Rectal smooth muscle tissue (tissue), 1 donor: ENCODE data around the gene ZNF160.
A peak's percentile ranks its signal among the peaks of the same experiment; 100 is the strongest.
"Not testable (repeated sequence)": the region's sequence is repeated elsewhere in the genome, so short reads cannot be mapped to it uniquely, and the experiment has no call there.

Experiments
- H3K27ac ChIP-seq: one replicate; pipeline ENCODE4 v1.7.0; 2013; ENCODE audit warnings: low read depth, low read length, inconsistent platforms
- H3K27me3 ChIP-seq: one replicate; pipeline ENCODE4 v1.7.0; 2013; ENCODE audit warnings: low read length; ENCODE audit not compliant: control insufficient read depth, insufficient read depth
- H3K36me3 ChIP-seq: one replicate; pipeline ENCODE4 v1.7.0; 2013; ENCODE audit warnings: low read length; ENCODE audit not compliant: control insufficient read depth, insufficient read depth
- H3K4me1 ChIP-seq: one replicate; pipeline ENCODE4 v1.7.0; 2013; ENCODE audit warnings: low read length; ENCODE audit not compliant: control insufficient read depth, insufficient read depth
- H3K4me3 ChIP-seq: one replicate; pipeline ENCODE4 v1.7.0; 2013; ENCODE audit warnings: low read length
- H3K9ac ChIP-seq: one replicate; pipeline ENCODE4 v1.7.0; 2013; ENCODE audit warnings: low read length

Gene ZNF160

GRCh38 chr19:53109527-53109926, 6.3 kb upstream of the ZNF160 start:
- Histone ChIP-seq H3K4me1 (no peaks in the 10 kb centered on the region), H3K9ac (no peak overlapping the region), H3K27me3 (no peaks in the 10 kb centered on the region), H3K4me3 (no peak overlapping the region), H3K27ac (no peak overlapping the region), H3K36me3 (peaks cover 20% of the 10 kb centered on the region)

- Histone ChIP-seq H3K27me3 (no peaks in the 10 kb centered on the region), H3K9ac (peak overlapping the region; percentile 88), H3K4me3 (peak overlapping the region; percentile 99), H3K27ac (peak overlapping the region; percentile 90), H3K4me1 (peaks cover 8% of the 10 kb centered on the region), H3K36me3 (no peaks in the 10 kb centered on the region)
These were observed 427 bp downstream of the ZNF160 start for GRCh38 chr19:53102756-53103233.

GRCh38 chr19:53102206-53102755, 941 bp downstream of the ZNF160 start:
- peak overlapping the region; percentile 99 for H3K4me3 ChIP-seq
- peak overlapping the region; percentile 90 for H3K27ac ChIP-seq
- no peaks in the 10 kb centered on the region for H3K27me3 ChIP-seq
- peaks cover 8% of the 10 kb centered on the region for H3K4me1 ChIP-seq
- H3K9ac ChIP-seq = peak overlapping the region; percentile 88
- no peaks in the 10 kb centered on the region for H3K36me3 ChIP-seq

- H3K4me3 ChIP-seq = no peak overlapping the region
- no peaks in the 10 kb centered on the region for H3K36me3 ChIP-seq
- H3K9ac ChIP-seq = no peak overlapping the region
- H3K4me1 ChIP-seq = peaks cover 8% of the 10 kb centered on the region
- H3K27me3 ChIP-seq = no peaks in the 10 kb centered on the region
- no peak overlapping the region for H3K27ac ChIP-seq
These were observed 1.7 kb downstream of the ZNF160 start for GRCh38 chr19:53101518-53101917.

DNA sequence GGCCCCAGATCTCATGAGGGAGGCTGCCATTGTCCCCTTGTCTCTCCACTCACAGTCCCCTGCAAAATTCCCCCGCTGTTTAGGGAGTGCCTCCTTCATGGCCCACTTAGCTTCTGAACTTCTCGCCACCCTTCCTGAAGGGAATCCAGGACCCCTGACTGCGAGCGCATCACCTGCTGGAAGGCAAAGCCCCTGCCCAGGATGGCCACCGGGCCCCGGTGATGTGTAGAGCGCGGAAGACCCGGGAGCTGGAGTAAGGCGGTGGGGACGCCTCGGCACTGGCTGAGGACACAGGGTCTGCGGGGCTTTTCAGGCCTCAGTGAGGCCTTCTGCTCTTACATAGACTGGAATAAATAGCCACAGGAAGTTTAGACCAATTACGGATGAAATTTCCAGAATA, 4.7 kb downstream of the ZNF160 start:
- H3K4me1 ChIP-seq, H3K27me3 ChIP-seq, H3K36me3 ChIP-seq, H3K27ac ChIP-seq, H3K4me3 ChIP-seq, H3K9ac ChIP-seq: not testable (repeated sequence)

GRCh38 chr19:53096982-53097690, 6.1 kb downstream of the ZNF160 start:
- H3K4me3 ChIP-seq, H3K27me3 ChIP-seq, H3K36me3 ChIP-seq, H3K4me1 ChIP-seq, H3K27ac ChIP-seq, H3K9ac ChIP-seq: not testable (repeated sequence)

GRCh38 chr19:53096579-53096978, 6.6 kb downstream of the ZNF160 start:
- not testable (repeated sequence) for H3K27me3 ChIP-seq, H3K36me3 ChIP-seq, H3K4me3 ChIP-seq, H3K27ac ChIP-seq, H3K9ac ChIP-seq, H3K4me1 ChIP-seq

GRCh38 chr19:53094754-53095575, 8.3 kb downstream of the ZNF160 start:
- Histone ChIP-seq H3K36me3 (peaks cover 5% of the 10 kb centered on the region), H3K4me1 (no peaks in the 10 kb centered on the region), H3K27ac (no peak overlapping the region), H3K27me3 (no peaks in the 10 kb centered on the region), H3K9ac (no peak overlapping the region), H3K4me3 (no peak overlapping the region)

DNA sequence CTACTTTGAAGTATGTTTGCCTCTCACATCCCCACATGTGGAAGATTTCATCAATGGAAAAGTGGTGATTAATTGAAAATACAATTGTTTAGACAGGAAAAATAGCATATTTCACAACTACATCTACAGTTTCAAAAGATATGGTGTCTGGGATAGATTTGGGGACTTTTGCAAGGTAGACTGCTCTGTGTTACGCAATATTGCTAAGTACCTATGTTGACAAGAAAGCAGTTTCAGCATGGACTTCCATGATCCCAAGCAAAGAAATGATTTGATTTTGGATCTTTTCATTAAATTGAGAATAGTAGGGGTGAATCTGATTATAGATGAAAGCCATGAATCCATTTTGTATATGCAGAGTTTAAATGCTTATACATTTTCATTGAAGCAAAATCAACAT, 10.5 kb downstream of the ZNF160 start:
- no peak overlapping the region for H3K9ac ChIP-seq
- H3K4me3 ChIP-seq = no peak overlapping the region
- H3K4me1 ChIP-seq = no peaks in the 10 kb centered on the region
- H3K36me3 ChIP-seq = peaks cover 9% of the 10 kb centered on the region
- no peaks in the 10 kb centered on the region for H3K27me3 ChIP-seq
- H3K27ac ChIP-seq = no peak overlapping the region

DNA sequence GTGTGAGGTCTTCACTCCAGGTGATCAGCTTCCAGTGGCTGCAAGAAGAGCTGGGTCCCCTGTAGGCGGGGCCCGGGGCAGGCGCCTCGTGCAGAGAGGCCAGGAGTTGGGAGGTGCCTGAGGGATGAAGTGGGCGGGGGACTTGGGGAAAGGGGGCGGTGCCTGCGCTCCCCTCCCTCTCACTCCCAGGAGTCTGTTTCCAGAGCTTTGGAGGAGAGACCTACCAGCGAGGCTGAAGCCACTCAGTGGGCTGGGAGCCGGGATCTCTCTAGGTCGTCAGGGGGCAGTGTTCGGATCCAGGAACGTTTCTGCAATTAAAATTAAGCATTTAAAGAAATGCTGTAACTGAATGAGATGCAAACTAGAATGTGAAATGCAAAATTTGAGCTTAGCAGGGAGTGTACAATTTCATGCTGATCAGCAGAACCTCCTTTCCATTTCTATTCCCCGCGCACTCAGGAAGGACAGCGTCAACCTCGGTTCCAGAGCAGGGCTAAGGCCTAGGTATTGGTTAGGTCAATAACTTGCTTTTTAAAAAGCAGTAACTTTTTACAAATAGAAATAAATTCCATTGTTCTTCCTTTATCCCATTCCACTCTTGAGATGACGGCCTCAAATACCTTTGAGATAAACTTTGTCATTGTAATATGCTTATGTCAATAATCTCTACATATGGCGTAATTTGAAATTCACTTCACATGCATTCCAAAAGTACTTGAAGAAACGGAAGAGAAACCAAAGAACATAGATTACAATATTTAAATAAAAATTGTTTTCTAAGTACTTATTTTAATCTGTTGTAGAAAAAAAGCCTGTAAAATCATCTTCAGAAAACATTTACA, 11.6 kb downstream of the ZNF160 start:
- Histone ChIP-seq H3K4me1 (no peaks in the 10 kb centered on the region), H3K27me3 (no peaks in the 10 kb centered on the region), H3K36me3 (peaks cover 9% of the 10 kb centered on the region), H3K4me3 (no peak overlapping the region), H3K9ac (no peak overlapping the region), H3K27ac (no peak overlapping the region)

GRCh38 chr19:53088091-53088490, 15.1 kb downstream of the ZNF160 start:
- Histone ChIP-seq H3K27me3 (no peaks in the 10 kb centered on the region), H3K9ac (no peak overlapping the region), H3K4me3 (no peak overlapping the region), H3K4me1 (no peaks in the 10 kb centered on the region), H3K27ac (no peak overlapping the region), H3K36me3 (peaks cover 21% of the 10 kb centered on the region)

DNA sequence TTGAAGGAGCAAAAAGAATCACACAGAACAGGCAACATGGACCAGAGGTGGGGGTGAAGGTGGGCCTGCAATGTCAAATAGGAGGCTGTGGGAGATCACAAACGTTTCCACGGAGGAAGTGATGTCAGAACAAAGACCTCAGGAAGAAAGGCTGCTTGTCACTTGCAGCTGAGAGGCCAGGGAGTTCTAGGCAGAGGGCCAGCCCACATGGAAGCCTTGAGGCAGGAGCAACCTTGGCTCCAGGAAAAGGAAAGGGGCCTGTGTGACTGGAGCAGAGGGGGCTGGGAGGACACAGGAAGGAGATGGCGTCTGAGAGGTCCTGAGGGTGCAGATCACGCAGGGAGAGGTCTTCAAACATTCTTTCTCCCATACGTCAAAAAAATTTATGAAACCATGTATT, 16.3 kb downstream of the ZNF160 start:
- Histone ChIP-seq H3K4me1 (no peaks in the 10 kb centered on the region), H3K9ac (no peak overlapping the region), H3K27ac (no peak overlapping the region), H3K36me3 (peaks cover 23% of the 10 kb centered on the region), H3K27me3 (no peaks in the 10 kb centered on the region), H3K4me3 (no peak overlapping the region)
